HG03025 (cell line): Measurements from ENCODE around the gene PTPN11.
"Not testable (repeated sequence)": the region's sequence is repeated elsewhere in the genome, so short reads cannot be mapped to it uniquely, and the experiment has no call there.

Source experiments
- ATAC-seq: cut with Tn5 transposase; IDR thresholded peaks from one replicate; pipeline ENCODE4 v1.9.1; 2021; ENCODE audit warnings: mild to moderate bottlenecking, moderate library complexity; ENCODE audit not compliant: unreplicated experiment, low FRiP score

The PTPN11 gene

GRCh38 chr12:112446008-112446725, 27.4 kb downstream of the PTPN11 start:
- ATAC-seq = no peak

- ATAC-seq = no peak
Observed at GRCh38 chr12:112447106-112447505, 28.4 kb downstream of the PTPN11 start.

DNA sequence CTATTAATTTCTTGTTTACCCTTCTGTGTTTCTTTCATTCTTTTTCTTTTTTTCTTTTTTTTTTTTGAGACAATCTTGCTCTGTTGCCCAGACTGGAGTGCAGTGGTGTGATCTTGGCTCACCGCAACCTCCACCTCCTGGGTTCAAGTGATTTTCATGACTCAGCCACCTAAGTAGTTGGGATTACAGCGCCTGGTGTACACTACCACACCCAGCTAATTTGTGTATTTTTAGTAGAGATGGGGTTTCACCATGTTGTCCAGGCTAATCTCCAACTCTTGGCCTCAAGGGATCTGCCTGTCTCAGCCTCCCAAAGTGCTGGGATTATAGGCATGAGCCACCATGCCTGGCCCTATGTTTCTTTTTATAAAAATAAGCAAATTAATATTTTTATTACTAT, 29.4 kb downstream of the PTPN11 start:
- not testable (repeated sequence) for ATAC-seq

- no peak for ATAC-seq
Observed at GRCh38 chr12:112450725-112451124, 32.0 kb downstream of the PTPN11 start.

- no peak for ATAC-seq
Observed at GRCh38 chr12:112456029-112456428, 37.3 kb downstream of the PTPN11 start.

GRCh38 chr12:112457142-112457541, 38.4 kb downstream of the PTPN11 start:
- ATAC-seq = not testable (repeated sequence)

GRCh38 chr12:112458330-112458729, 39.6 kb downstream of the PTPN11 start:
- no peak for ATAC-seq

DNA sequence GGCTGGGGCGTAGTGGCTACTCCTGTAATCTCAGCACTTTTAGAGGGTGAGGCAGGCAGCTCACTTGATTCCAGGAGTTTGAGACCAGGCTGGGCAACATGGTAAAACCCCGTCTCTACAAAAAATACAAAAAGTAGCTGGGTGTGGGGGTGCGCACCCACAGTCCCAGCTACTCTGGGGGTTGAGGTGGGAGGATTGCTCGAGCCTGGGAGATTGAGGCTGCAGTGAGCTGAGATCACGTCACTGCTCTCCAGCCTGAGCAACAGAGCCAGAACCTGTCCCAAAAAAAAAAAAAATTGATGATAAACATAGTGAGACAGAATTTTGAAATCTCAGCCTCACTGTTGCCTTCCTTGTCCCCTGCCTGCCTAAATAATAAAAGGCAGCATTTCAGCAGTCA, 40.0 kb downstream of the PTPN11 start:
- ATAC-seq = no peak

DNA sequence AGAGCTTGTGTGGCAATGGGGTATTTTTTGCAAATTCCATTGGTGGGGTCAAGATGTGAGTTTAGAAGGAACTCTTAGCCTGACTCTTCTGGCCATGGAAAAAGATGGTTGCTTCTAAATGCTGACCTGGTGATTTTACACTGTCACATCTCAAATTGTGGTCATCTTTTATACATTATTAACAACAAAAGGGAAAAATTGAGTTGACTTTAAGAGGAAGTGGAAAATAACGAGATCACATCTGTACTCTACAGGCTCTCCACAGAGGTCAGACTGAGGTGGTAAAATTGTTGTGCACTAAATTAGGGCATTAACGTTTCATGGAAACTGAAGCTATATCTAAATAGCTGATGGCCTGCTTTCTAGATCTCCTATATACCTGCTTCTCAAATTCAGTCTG, 44.7 kb downstream of the PTPN11 start:
- no peak for ATAC-seq

- ATAC-seq = no peak
Observed at GRCh38 chr12:112464605-112465004, 45.9 kb downstream of the PTPN11 start.

- ATAC-seq = no peak
Observed at GRCh38 chr12:112466011-112466422, 47.3 kb downstream of the PTPN11 start.

DNA sequence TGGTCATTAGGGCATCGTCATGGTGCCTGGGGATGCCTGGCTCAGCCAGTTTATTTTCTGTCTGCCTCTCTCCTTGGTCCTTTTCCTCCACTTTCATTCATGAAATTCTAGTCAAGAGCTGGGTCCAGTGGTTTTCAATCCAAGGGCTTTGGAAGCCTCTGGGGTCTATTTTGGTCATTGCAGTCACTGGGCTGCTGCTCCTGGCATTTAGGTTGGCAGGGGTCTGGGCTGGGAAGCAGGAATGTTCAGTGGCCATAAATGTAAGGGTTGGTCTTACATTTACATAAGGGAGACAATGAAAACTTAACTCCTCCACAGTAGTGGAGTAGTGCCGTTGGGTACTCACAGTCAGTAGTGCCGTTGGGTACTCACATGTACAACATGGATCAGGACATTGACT, 48.1 kb downstream of the PTPN11 start:
- no peak for ATAC-seq

DNA sequence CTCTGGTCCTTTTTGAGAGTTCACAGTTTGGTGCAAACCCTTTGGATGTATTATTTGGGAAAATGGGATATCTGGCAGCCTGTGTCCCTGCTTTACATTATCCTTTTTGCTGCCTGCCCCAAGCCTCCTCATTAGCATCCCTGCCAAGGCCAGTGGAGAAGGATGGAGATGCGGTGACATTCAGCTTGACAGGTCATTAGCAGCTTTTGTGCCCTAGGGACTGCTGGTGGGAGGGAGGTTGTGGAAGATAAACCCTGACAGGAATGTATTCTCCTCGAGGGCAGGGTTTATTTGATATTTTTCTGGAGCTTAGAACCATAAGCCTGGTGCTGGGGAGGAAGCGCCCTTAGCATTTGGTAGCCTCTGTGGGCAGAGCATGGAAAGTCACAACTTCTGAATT, 49.3 kb downstream of the PTPN11 start:
- no peak for ATAC-seq

GRCh38 chr12:112473056-112473455, 54.3 kb downstream of the PTPN11 start:
- no peak for ATAC-seq

DNA sequence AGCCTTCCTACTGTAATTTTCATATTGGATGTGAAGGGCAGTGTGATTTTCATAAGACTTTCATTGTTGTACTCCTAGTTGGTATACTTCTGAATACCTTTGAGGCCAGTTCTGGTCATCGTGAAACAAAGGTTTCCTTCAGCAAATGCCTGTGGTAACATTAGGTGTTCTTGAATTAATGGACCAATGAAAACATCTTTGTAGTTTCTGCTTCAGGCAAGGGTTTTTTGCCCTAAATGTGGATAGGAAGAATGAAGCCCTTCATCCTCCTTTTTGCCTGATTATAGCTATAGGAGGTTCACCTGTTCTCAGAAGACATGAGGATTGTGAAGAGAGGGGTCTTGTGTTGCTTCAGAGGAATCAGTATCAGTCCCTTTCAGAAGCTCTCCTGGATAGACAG, 60.7 kb downstream of the PTPN11 start:
- no peak for ATAC-seq

DNA sequence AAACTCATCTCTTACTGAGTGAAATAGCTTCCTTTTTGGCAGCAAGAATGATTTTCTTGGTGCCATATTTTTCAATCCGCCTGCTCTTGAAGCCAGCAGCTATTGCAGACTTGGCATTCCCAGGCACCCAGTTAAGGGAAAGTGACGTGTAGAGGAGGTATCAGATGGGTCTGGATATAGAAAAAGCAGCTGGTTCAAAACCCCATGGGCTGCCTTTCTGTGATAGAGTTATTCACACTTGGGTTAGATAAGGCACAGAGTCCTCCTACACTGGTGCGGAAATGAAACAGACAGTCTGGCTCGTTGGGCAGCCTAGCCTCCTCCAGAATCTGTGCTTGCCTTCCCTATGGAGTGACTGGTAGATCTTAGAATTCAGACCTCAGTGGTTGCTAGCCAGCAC, 62.2 kb downstream of the PTPN11 start:
- ATAC-seq = no peak

GRCh38 chr12:112482733-112483132, 64.0 kb downstream of the PTPN11 start:
- ATAC-seq = no peak

GRCh38 chr12:112486361-112486760, 67.6 kb downstream of the PTPN11 start:
- no peak for ATAC-seq

GRCh38 chr12:112488257-112488876, 69.6 kb downstream of the PTPN11 start:
- ATAC-seq = no peak

DNA sequence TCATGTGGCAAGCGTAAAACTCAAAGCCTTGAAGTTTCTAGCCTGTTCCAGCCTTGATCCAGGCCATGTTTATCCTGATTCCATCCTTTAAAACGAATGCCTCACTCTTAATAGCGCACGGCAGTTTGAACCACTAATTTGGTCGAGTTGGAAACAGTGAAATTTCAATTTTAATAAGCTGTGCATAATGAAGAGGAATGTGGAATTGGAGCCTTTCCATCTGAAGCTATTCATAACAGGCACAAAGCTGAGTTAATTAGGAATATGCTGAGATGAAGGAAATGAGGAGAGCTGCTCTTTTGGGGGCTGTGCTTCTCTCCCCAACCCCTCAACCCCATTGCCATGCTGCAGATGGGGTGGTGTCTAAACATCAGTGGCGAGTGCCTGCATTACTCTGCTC, 70.7 kb downstream of the PTPN11 start:
- no peak for ATAC-seq

- ATAC-seq = no peak
Observed at GRCh38 chr12:112496496-112496895, 77.7 kb downstream of the PTPN11 start.

DNA sequence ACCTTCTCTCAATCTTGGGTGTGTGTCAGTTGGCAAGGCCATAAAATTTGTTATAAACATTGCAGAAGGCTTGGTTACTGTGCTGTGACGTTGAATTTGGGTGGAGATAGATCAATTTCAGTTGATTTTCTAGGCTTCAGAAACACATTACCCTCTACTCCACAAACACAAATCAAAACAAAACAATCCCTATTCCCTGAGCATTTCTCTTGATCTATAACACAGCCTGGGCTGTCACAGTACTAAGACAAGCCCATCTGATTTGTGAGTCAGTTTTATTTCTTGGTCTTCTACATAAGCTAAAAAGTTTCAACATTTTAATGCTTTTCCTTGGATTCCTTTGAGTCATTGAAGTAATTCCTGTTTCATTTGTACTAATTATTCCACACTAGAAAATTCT, 79.8 kb downstream of the PTPN11 start:
- no peak for ATAC-seq
